ENCODE data around the gene MYEF2. TPM values are rescaled to one million over a fixed set of nuclear protein-coding genes. Genes with fewer than 3 reads are reported as not detected.
A peak's percentile ranks its signal among the peaks of the same experiment; 100 is the strongest.

MYEF2 gene
- total RNA-seq, 1 donor, result 5.1 TPM

- H3K4me3 ChIP-seq (ENCODE audit: low read depth, low read length), result no peak overlapping the region
- peak; percentile 72 for DNase-seq (ENCODE audit: low read depth)
- no peak for TF ChIP-seq CTCF (IDR thresholded peaks at IDR 0.05; ENCODE audit: insufficient read depth, low read length)
Measured at GRCh38 chr15:48096813-48097212, 81.3 kb downstream of the MYEF2 start.

- no peak for DNase-seq (ENCODE audit: low read depth)
- TF ChIP-seq CTCF (IDR thresholded peaks at IDR 0.05; ENCODE audit: insufficient read depth, low read length), result no peak
Measured at GRCh38 chr15:48096355-48096786, 81.7 kb downstream of the MYEF2 start.

GRCh38 chr15:48091522-48091921 lies 86.6 kb downstream of the MYEF2 start:
- H3K4me3 ChIP-seq (ENCODE audit: low read depth, low read length), result no peak overlapping the region
- TF ChIP-seq CTCF (IDR thresholded peaks at IDR 0.05; ENCODE audit: insufficient read depth, low read length), result no peak

More at GRCh38 chr15:48096355-48096786, 81.7 kb downstream of the MYEF2 start:
- H3K4me3 ChIP-seq (ENCODE audit: low read depth, low read length), result no peak overlapping the region

GRCh38 chr15:48090666-48091065 lies 87.4 kb downstream of the MYEF2 start:
- no peak for DNase-seq (ENCODE audit: low read depth)
- no peak overlapping the region for H3K4me3 ChIP-seq (ENCODE audit: low read depth, low read length)
- no peak for TF ChIP-seq CTCF (IDR thresholded peaks at IDR 0.05; ENCODE audit: insufficient read depth, low read length)

More at GRCh38 chr15:48091522-48091921, 86.6 kb downstream of the MYEF2 start:
- DNase-seq (ENCODE audit: low read depth), result peak; percentile 12

GRCh38 chr15:48090115-48090514 lies 88.0 kb downstream of the MYEF2 start:
- DNase-seq (ENCODE audit: low read depth), result no peak
- no peak overlapping the region for H3K4me3 ChIP-seq (ENCODE audit: low read depth, low read length)
- no peak for TF ChIP-seq CTCF (IDR thresholded peaks at IDR 0.05; ENCODE audit: insufficient read depth, low read length)

GRCh38 chr15:48089702-48090101 lies 88.4 kb downstream of the MYEF2 start:
- DNase-seq (ENCODE audit: low read depth), result no peak
- no peak overlapping the region for H3K4me3 ChIP-seq (ENCODE audit: low read depth, low read length)
- TF ChIP-seq CTCF (IDR thresholded peaks at IDR 0.05; ENCODE audit: insufficient read depth, low read length), result no peak

GRCh38 chr15:48087844-48088243 lies 90.3 kb downstream of the MYEF2 start:
- TF ChIP-seq CTCF (IDR thresholded peaks at IDR 0.05; ENCODE audit: insufficient read depth, low read length), result no peak
- DNase-seq (ENCODE audit: low read depth), result no peak
- H3K4me3 ChIP-seq (ENCODE audit: low read depth, low read length), result no peak overlapping the region
